Skeletal muscle tissue (tissue), 4 donors: ENCODE data around the gene BGN. TPM values are rescaled to one million over a fixed set of nuclear protein-coding genes. Genes with fewer than 3 reads are reported as not detected.
A peak's percentile ranks its signal among the peaks of the same experiment; 100 is the strongest.

Experiments
- H3K27ac ChIP-seq: one replicate; pipeline ENCODE4 v1.7.0; 2013; ENCODE audit warnings: mild to moderate bottlenecking, low read depth, low read length, inconsistent platforms
- H3K27me3 ChIP-seq, 3 donors: one replicate each; pipeline ENCODE4 v1.7.0; 2013; ENCODE audit warnings: low read length in 3 of 3; ENCODE audit not compliant: control insufficient read depth in 3 of 3, insufficient read depth in 3 of 3
- H3K36me3 ChIP-seq, 3 donors: one replicate each; pipeline ENCODE4 v1.7.0; 2013; ENCODE audit warnings: low read length in 3 of 3; ENCODE audit not compliant: control insufficient read depth in 3 of 3, insufficient read depth in 3 of 3
- H3K4me1 ChIP-seq, 3 donors: one replicate each; pipeline ENCODE4 v1.7.0; 2013; ENCODE audit warnings: low read length in 3 of 3, mild to moderate bottlenecking in 3 of 3; ENCODE audit not compliant: control insufficient read depth in 3 of 3, insufficient read depth in 3 of 3
- H3K4me3 ChIP-seq, 3 donors: one replicate each; pipeline ENCODE4 v1.7.0; 2013; ENCODE audit warnings: low read length in 3 of 3
- H3K9ac ChIP-seq, 3 donors: one replicate each; pipeline ENCODE4 v1.7.0; 2013; ENCODE audit warnings: low read length in 3 of 3, mild to moderate bottlenecking in 3 of 3, moderate library complexity in 2 of 3, low read depth in 1 of 3
- H3K9me3 ChIP-seq, 3 donors: one replicate each; pipeline ENCODE4 v1.7.0; 2013; ENCODE audit warnings: low read length in 3 of 3; ENCODE audit not compliant: control insufficient read depth in 3 of 3
- total RNA-seq: library from RNA; depleted of rRNA; stranded (reverse); fragments of >200 nt; gene quantifications from one replicate; pipeline ENCODE4 v1.2.3, GENCODE V29; 2014
- donor health status: Osteomylitis.

The BGN gene
- total RNA-seq, 1 donor from 2014 or later: 24.5 TPM

DNA sequence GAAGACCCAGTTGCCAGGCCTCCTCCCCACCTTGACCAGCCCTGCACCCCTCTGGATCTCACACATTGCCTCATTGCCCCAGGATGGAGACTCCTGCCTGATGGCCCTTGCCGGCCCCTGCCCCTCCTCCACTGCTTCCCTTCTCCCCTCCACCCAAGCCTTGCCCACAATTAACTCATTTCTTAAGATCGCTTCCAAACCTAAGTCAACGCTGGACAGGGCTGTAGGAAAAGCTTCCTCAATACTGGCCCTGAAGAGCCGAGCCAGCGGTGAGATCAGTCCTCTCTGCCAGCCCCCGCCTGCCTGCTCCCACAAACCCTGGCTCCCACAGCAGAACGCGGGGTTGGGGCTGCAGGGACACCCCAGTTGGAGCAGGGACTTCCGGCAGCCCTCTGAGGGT lies 16.9 kb upstream of the BGN start:
- H3K36me3 ChIP-seq: no peaks in the 10 kb centered on the region
- no peak overlapping the region for H3K9ac ChIP-seq
- H3K4me1 ChIP-seq: peaks cover 8 to 19% (median 18%) of the 10 kb centered on the region in 3 donors
- H3K9me3 ChIP-seq: no peaks in the 10 kb centered on the region
- H3K27ac ChIP-seq: peak overlapping the region; percentile 72
- no peak overlapping the region for H3K4me3 ChIP-seq
- peaks cover 0 to 6% (median 0%) of the 10 kb centered on the region in 3 donors for H3K27me3 ChIP-seq

DNA sequence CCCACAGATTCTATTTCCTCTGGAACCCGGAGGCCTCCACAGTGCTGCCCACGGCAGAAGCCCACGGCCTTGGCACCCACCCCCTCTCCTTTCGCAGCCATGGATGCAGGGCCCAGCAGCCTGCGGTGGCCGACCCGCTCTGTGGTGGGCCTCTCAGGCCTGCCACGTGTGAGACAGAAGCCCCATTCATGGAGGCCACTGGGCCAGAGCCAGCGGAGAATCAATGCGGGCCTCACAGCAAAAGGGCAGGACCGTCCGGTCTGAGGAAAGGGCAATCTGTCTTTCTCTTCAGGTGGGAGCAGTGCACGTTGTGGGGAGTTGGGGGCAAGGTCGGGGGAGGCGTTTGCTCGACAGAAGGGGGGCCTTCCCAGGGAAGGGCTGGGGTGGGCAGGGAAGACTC lies 16.0 kb upstream of the BGN start:
- no peaks in the 10 kb centered on the region for H3K9me3 ChIP-seq
- peaks cover 0 to 6% (median 0%) of the 10 kb centered on the region in 3 donors for H3K27me3 ChIP-seq
- no peak overlapping the region for H3K9ac ChIP-seq
- peaks cover 8 to 19% (median 18%) of the 10 kb centered on the region in 3 donors for H3K4me1 ChIP-seq
- no peak overlapping the region for H3K4me3 ChIP-seq
- no peaks in the 10 kb centered on the region for H3K36me3 ChIP-seq
- no peak overlapping the region for H3K27ac ChIP-seq

DNA sequence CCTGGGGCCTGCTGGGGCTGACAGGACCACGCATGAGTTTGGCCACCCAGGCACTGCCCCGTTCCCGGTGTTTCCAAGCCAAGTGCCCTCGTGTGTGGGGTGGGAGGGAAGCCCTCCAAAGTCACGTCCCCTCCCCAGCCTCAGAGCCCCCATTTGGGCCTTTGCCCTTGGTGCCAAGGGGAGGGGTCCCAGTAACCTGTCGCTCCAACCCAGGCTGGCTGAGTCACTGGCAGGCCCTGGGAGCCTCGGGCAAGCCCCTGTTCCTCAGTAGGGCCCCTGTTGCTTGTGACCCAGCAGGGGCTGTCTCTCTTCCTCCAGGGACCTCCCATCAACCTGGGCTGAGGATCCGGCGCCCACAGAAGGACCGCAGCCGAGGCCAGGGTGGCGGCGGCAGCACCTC lies 13.7 kb upstream of the BGN start:
- Histone ChIP-seq H3K9ac (no peak overlapping the region), H3K27me3 (peaks cover 0 to 6% (median 0%) of the 10 kb centered on the region in 3 donors), H3K36me3 (no peaks in the 10 kb centered on the region), H3K27ac (no peak overlapping the region), H3K4me3 (no peak overlapping the region), H3K4me1 (peaks cover 6 to 12% (median 9%) of the 10 kb centered on the region in 3 donors), H3K9me3 (no peaks in the 10 kb centered on the region)

DNA sequence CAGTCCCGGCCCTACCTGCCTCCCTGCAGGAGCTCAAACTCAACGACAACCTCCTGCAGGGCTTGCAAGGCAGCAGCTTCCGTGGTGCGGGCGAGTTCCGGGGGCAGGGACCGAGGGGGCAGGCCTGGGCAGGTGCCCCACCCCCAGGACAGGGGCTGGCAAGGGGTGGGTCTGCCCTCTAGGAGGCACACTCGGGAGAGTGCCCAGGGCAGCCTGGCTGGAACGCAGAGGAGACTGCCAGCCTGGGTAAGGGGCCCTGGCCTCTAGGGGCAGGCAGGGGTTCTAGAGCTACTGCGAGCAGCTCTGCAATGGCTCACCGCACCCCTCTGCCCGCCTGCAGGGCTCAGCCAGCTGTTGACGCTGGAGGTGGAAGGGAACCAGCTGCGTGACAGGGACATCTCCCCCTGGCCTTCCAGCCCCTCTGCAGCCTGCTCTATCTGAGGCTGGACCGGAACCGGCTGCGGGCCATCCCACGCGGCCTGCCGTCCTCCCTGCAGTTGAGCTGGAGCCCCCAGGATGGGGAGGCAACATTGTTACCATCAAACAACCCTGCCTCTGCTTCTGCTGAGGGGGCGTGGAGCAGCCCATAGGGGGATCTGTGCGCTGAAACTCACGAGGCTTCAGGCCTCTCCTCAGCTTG lies 12.3 kb upstream of the BGN start:
- Histone ChIP-seq H3K4me1 (peaks cover 1 to 4% (median 2%) of the 10 kb centered on the region in 3 donors), H3K9me3 (no peaks in the 10 kb centered on the region), H3K27ac (no peak overlapping the region)

DNA sequence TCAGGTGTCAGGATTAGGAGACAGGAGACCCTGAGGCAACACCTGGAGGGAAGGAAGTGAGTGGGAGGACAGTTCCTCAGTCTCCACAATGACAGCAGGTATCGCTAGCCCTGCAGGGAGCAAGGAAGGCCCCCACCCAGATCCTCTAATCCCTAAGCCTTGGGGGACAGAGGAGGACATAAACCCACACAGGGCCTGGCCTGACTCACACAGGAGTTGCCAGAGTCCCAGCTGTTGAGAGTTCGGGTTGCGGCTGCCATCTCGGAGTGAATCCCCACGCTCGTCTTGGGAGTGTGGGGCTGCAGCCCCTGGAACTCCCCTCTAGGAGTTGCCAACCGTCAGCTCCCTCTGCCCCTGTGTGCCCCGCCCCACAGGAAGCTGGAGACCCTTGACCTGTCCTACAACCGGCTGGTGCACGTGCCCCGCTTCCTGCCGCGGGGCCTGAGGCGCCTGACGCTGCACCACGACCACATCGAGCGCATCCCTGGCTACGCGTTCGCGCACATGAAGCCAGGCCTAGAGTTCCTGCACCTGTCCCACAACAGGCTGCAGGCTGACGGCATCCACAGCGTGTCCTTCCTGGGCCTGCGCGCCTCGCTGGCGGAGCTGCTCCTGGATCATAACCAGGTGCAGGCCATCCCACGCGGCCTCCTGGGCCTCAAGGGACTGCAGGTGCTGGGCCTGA lies 9.2 kb upstream of the BGN start:
- Histone ChIP-seq H3K36me3 (no peaks in the 10 kb centered on the region), H3K27ac (no peak overlapping the region), H3K27me3 (no peaks in the 10 kb centered on the region), H3K9ac (no peak overlapping the region), H3K4me3 (no peak overlapping the region), H3K4me1 (peaks cover 10 to 12% (median 10%) of the 10 kb centered on the region in 3 donors), H3K9me3 (no peaks in the 10 kb centered on the region)

More for the DNA sequence above, 12.3 kb upstream of the BGN start:
- no peaks in the 10 kb centered on the region for H3K27me3 ChIP-seq
- no peaks in the 10 kb centered on the region for H3K36me3 ChIP-seq
- H3K4me3 ChIP-seq: no peak overlapping the region
- no peak overlapping the region for H3K9ac ChIP-seq

DNA sequence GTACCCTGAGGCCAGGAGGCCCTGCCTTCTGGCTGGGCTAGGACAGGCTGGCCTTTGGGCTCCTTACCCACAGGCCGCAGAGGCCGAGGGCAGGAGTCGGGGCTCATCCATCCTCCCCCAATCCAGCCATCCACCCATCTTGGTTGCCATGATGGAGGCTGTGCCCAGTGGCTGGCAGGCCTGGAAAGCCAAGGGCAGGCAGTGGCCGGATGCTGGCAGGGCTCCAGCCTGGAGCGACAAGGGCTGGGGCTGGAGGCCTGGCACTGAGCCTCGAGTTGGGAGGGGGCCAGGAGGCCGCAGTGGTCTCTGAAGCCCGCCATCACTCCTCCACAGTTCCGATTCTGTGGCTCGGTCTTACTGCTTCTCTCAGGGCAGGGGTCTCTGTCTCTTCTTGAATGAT lies 8.6 kb upstream of the BGN start:
- Histone ChIP-seq H3K4me3 (no peak overlapping the region), H3K9ac (no peak overlapping the region), H3K27ac (no peak overlapping the region), H3K4me1 (peaks cover 10 to 12% (median 10%) of the 10 kb centered on the region in 3 donors), H3K9me3 (no peaks in the 10 kb centered on the region), H3K36me3 (no peaks in the 10 kb centered on the region), H3K27me3 (no peaks in the 10 kb centered on the region)

DNA sequence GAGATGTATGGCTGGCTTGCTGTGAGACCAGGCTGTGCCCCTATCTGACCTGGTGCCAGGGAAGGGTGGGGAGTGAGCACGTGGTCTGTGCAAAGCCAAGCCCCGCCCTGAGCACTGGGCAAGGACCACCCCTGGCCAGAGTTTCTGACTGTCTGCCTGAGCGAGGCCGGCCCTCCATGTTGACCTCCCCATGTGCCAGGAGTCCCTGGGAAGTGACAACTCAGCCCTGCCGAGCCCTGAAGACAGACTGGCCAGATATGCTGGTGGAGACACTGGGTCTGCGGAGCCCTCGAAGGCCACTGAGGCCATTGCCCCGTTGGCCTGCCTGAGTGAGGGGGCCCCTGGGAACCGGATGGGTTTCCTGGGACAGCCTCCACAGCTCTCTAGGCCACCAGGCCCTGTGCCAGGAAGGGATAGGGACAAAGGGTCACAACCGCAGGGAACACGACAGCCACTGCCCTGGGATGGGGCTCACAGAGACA lies 7.1 kb upstream of the BGN start:
- Histone ChIP-seq H3K27ac (peak overlapping the region; percentile 40), H3K27me3 (no peaks in the 10 kb centered on the region), H3K9me3 (no peaks in the 10 kb centered on the region), H3K36me3 (no peaks in the 10 kb centered on the region), H3K9ac (no peak overlapping the region), H3K4me3 (no peak overlapping the region), H3K4me1 (peaks cover 12 to 14% (median 12%) of the 10 kb centered on the region in 3 donors)

DNA sequence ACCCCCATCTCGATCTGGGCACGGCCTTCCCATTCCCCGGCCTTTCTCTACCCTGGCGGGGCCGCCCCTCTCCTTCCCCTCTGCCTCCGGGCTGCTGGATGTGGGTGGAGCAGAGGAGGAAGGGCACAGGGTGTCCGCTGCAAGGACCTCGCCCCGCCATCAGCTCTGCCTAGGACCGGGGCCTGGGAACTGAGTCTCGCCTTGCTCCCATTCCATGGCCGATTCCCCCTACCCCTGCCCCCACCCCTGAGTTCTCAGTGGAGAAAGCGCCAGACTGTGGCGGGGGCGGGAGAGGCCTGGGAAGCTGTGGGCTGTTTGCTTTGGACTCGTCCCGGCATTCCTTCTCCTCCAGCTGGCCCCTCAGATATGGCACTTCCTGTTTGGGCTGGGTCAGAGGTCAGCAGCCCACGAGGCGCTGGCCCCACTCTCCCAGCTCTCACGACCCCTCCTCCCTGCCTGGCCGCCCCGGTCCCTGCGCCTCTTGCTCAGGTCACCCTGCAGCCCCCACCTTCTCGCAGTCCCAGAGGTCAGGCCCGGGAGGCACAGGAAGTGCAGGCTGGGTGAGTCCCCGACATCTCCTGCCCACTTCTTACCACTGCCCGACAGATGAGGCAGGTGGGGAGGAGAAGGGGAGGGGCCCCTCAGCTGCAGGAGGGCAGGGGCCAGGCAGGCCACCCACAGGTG lies 6.4 kb upstream of the BGN start:
- no peak overlapping the region for H3K9ac ChIP-seq
- H3K27me3 ChIP-seq: no peaks in the 10 kb centered on the region
- H3K9me3 ChIP-seq: no peaks in the 10 kb centered on the region
- H3K27ac ChIP-seq: peak overlapping the region; percentile 40
- peaks cover 12 to 14% (median 12%) of the 10 kb centered on the region in 3 donors for H3K4me1 ChIP-seq
- no peak overlapping the region for H3K4me3 ChIP-seq
- no peaks in the 10 kb centered on the region for H3K36me3 ChIP-seq

DNA sequence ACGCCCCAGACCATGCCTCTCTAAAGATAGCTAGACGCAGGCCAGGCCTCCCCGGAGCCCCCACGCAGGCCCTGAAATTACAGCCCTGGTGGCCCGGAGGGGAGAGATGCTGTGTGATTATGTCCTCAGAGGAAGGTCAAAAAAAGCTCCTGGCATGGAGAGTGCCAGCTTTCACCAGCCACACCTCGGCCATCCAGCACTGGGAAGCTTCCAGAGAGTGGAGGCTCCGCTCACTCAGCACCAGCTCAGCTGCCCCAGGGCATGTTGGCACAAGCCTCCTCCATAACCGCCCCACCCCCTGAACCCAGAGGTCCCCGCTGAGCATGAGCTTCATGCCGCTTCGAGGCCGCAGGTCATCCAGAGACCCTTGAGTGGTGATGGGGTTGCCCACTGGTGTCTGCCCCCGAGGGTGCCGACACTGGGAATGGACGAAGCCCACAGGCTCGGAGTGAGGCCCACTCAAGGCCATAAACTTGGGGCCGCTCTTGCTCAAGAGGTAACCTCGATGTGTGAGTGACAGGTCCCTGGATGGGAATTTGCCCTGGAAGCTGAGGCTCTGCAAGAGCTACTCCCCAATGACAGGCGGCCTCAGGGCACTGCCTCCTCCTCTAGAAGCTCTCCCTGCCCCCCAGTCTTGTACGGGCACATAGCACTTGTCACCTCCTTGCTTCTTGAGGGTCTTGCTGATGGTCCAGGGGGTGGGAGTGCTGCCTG lies 4.4 kb upstream of the BGN start:
- Histone ChIP-seq H3K27ac (no peak overlapping the region), H3K4me3 (no peak overlapping the region), H3K4me1 (peaks cover 12 to 19% (median 12%) of the 10 kb centered on the region in 3 donors), H3K9ac (no peak overlapping the region), H3K27me3 (no peaks in the 10 kb centered on the region), H3K36me3 (no peaks in the 10 kb centered on the region), H3K9me3 (no peaks in the 10 kb centered on the region)
